H1 (cell line): ENCODE measurements around the gene GPLD1. TPM values are rescaled to one million over a fixed set of nuclear protein-coding genes. Genes with fewer than 3 reads are reported as not detected.

Experiments
- CTCF ChIA-PET: fragments of 300-600 bp; sonication (Branson Sonifier 250); formaldehyde crosslinking; loops from one replicate; lab custom pipeline; 2021; ENCODE audit not compliant: partially characterized antibody; lab: Charles Lee
- POLR2A ChIA-PET: fragments of 300-600 bp; sonication (Branson Sonifier 250); formaldehyde crosslinking; loops from one replicate; lab custom pipeline; 2021; ENCODE audit warnings: inconsistent platforms; ENCODE audit not compliant: partially characterized antibody; lab: Charles Lee
- DNase-seq, 2 experiments: peaks; one replicate each; pipeline versions ENCODE4 v3.0.0 to v3.0.0-alpha.2; 2010 to 2022; ENCODE audit warnings: low spot score in 2 of 2, low read depth in 1 of 2, mixed read lengths in 1 of 2
- FAIRE-seq: peaks from 2 replicates; lab custom pipeline; 2011; peaks lifted over from hg19 to GRCh38; lab: Jason Lieb, UNC
- H2AFZ ChIP-seq: 2 replicates; pipeline ENCODE4 v1.8.1; 2012; ENCODE audit warnings: low read length, inconsistent platforms
- H2AK5ac ChIP-seq: 2 replicates; pipeline ENCODE4 v1.6.1; 2013; ENCODE audit warnings: low read depth, low read length
- H2BK120ac ChIP-seq: replicated peaks from 2 replicates; pipeline ENCODE3; 2013; ENCODE audit warnings: low read depth, low read length, inconsistent platforms
- H2BK12ac ChIP-seq: 2 replicates; pipeline ENCODE4 v1.6.1; 2013; ENCODE audit warnings: low read depth, low read length
- H2BK15ac ChIP-seq: 2 replicates; pipeline ENCODE4 v1.6.1; 2013; ENCODE audit warnings: low read length
- H2BK20ac ChIP-seq: 2 replicates; pipeline ENCODE4 v1.6.1; 2013; ENCODE audit warnings: low read length
- H2BK5ac ChIP-seq: 2 replicates; pipeline ENCODE4 v1.6.1; 2013; ENCODE audit warnings: low read depth, low read length
- H3K14ac ChIP-seq: 2 replicates; pipeline ENCODE4 v1.6.1; 2013; ENCODE audit warnings: inconsistent platforms; ENCODE audit not compliant: insufficient read length
- H3K18ac ChIP-seq: 2 replicates; pipeline ENCODE4 v1.6.1; 2013; ENCODE audit warnings: low read length; ENCODE audit errors: extremely low read depth
- H3K23ac ChIP-seq: 2 replicates; pipeline ENCODE4 v1.6.1; 2013; ENCODE audit warnings: inconsistent platforms; ENCODE audit not compliant: insufficient read length
- H3K23me2 ChIP-seq: 2 replicates; pipeline ENCODE4 v1.6.1; 2013; ENCODE audit warnings: low read depth, low read length
- H3K27ac ChIP-seq: 2 replicates; pipeline ENCODE4 v1.6.1; 2011; ENCODE audit warnings: low read depth, low read length, inconsistent platforms
- H3K27me3 ChIP-seq, 4 experiments: replicated peaks in 1 of 4; 1 replicate in 1 of 4; 2 replicates in 3 of 4; pipeline versions ENCODE4 v1.6.1 to v1.8.1; 2011 to 2013; ENCODE audit warnings: low read length in 3 of 4, mild to moderate bottlenecking in 3 of 4, inconsistent platforms in 2 of 4, mixed read lengths in 2 of 4, moderate library complexity in 1 of 4; ENCODE audit not compliant: control insufficient read depth in 3 of 4, insufficient read depth in 3 of 4; ENCODE audit errors: extremely low read depth in 1 of 4
- H3K36me3 ChIP-seq, 4 experiments: 2 replicates each; pipeline versions ENCODE4 v1.6.1 to v1.8.1; 2011 to 2013; ENCODE audit warnings: mild to moderate bottlenecking in 4 of 4, low read length in 3 of 4, moderate library complexity in 2 of 4, control low read depth in 1 of 4, inconsistent platforms in 1 of 4; ENCODE audit not compliant: insufficient read depth in 4 of 4, control insufficient read depth in 2 of 4
- H3K4ac ChIP-seq: replicated peaks from 2 replicates; pipeline ENCODE3; 2013; ENCODE audit warnings: low read length, low read depth, mixed read lengths, inconsistent platforms; ENCODE audit not compliant: insufficient read length
- H3K4me1 ChIP-seq, 4 experiments: replicated peaks in 1 of 4; 1 replicate in 1 of 4; 2 replicates in 3 of 4; pipeline versions ENCODE4 v1.6.1 to v1.8.1; 2011 to 2013; ENCODE audit warnings: low read length in 3 of 4, inconsistent platforms in 2 of 4, mixed read lengths in 1 of 4; ENCODE audit not compliant: insufficient read depth in 4 of 4, control insufficient read depth in 3 of 4
- H3K4me2 ChIP-seq, 2 experiments: 2 replicates each; pipeline versions ENCODE4 v1.6.1 to v1.8.1; 2011 to 2013; ENCODE audit warnings: low read depth in 2 of 2, low read length in 2 of 2, control low read depth in 1 of 2, inconsistent platforms in 1 of 2, mild to moderate bottlenecking in 1 of 2; ENCODE audit not compliant: insufficient read depth in 1 of 2
- H3K4me3 ChIP-seq, 4 experiments: fragments of 200-600, 300-600 bp in 1 of 4; sonication (generic), shearing (Covaris generic), sonication (Bioruptor Twin) in 1 of 4; 2 replicates each; pipeline versions ENCODE4 v1.5.1 to v1.8.1; 2011 to 2016; ENCODE audit warnings: low read length in 4 of 4, low read depth in 3 of 4, control low read depth in 2 of 4, inconsistent platforms in 2 of 4, mild to moderate bottlenecking in 2 of 4, mixed read lengths in 1 of 4, moderate library complexity in 1 of 4; ENCODE audit not compliant: insufficient read depth in 2 of 4; ENCODE audit errors: extremely low read depth in 1 of 4
- H3K56ac ChIP-seq: replicated peaks from 2 replicates; pipeline ENCODE3; 2013; ENCODE audit warnings: low read depth, mild to moderate bottlenecking, mixed read lengths, low read length, inconsistent platforms; ENCODE audit not compliant: insufficient read length
- H3K79me1 ChIP-seq: 2 replicates; pipeline ENCODE4 v1.6.1; 2013; ENCODE audit warnings: low read depth, low read length, control low read depth
- H3K79me2 ChIP-seq, 2 experiments: 2 replicates each; pipeline versions ENCODE4 v1.6.1 to v1.8.1; 2012 to 2013; ENCODE audit warnings: low read length in 2 of 2, mild to moderate bottlenecking in 2 of 2, inconsistent platforms in 1 of 2; ENCODE audit not compliant: insufficient read depth in 2 of 2, control insufficient read depth in 1 of 2
- H3K9ac ChIP-seq, 4 experiments: replicated peaks in 1 of 4; 1 replicate in 1 of 4; 2 replicates in 3 of 4; pipeline versions ENCODE4 v1.6.1 to v1.8.1; 2011 to 2013; ENCODE audit warnings: low read depth in 3 of 4, low read length in 3 of 4, control low read depth in 2 of 4, mild to moderate bottlenecking in 2 of 4, moderate library complexity in 2 of 4, inconsistent platforms in 1 of 4; ENCODE audit errors: extremely low read depth in 1 of 4
- H3K9me3 ChIP-seq, 2 experiments: 2 replicates each; pipeline versions ENCODE4 v1.6.1 to v1.8.1; 2012 to 2013; ENCODE audit warnings: mild to moderate bottlenecking in 2 of 2, moderate library complexity in 2 of 2, control low read depth in 1 of 2, inconsistent platforms in 1 of 2, low read depth in 1 of 2, low read length in 1 of 2, mixed read lengths in 1 of 2; ENCODE audit not compliant: insufficient read depth in 2 of 2
- H4K20me1 ChIP-seq, 2 experiments: replicated peaks in 1 of 2; 2 replicates each; pipeline versions ENCODE3 to v1.8.1; 2011 to 2013; ENCODE audit warnings: inconsistent platforms in 2 of 2, low read length in 2 of 2, mild to moderate bottlenecking in 1 of 2; ENCODE audit not compliant: insufficient read depth in 2 of 2, control insufficient read depth in 1 of 2
- H4K5ac ChIP-seq: 2 replicates; pipeline ENCODE4 v1.6.1; 2013; ENCODE audit warnings: low read length, low read depth, mixed read lengths, inconsistent platforms; ENCODE audit not compliant: insufficient read length
- H4K8ac ChIP-seq: 2 replicates; pipeline ENCODE4 v1.8.0; 2013; ENCODE audit warnings: mild to moderate bottlenecking, moderate library complexity, low read length, inconsistent platforms; ENCODE audit not compliant: insufficient read depth; ENCODE audit errors: extremely low read depth
- H4K91ac ChIP-seq: replicated peaks from 2 replicates; pipeline ENCODE3; 2013; ENCODE audit warnings: low read length, mixed read lengths, inconsistent platforms; ENCODE audit not compliant: insufficient read length
- CBX8 ChIP-seq: fragments of 300-800, 300-1000 bp; sonication (generic); IDR thresholded peaks from 2 replicates; pipeline ENCODE4 v1.7.1; 2016; ENCODE audit warnings: low read depth, low read length, borderline replicate concordance
- CHD1 ChIP-seq: IDR thresholded peaks from 2 replicates; pipeline ENCODE4 v1.6.1; 2012; ENCODE audit warnings: low read depth, low read length, improper control_type of control experiment
- E2F6 ChIP-seq: IDR thresholded peaks from 2 replicates; pipeline ENCODE4 v1.6.1; 2012; ENCODE audit warnings: inconsistent platforms
- HDAC6 ChIP-seq: IDR thresholded peaks from one replicate; pipeline ENCODE4 v1.7.1; 2012; ENCODE audit warnings: low read depth, mild to moderate bottlenecking, inconsistent platforms, low read length, moderate library complexity
- KDM1A ChIP-seq: fragments of 200-600, 300-600 bp; sonication (generic); IDR thresholded peaks from 2 replicates; pipeline ENCODE4 v1.7.1; 2016; ENCODE audit warnings: mild to moderate bottlenecking, low read length, borderline replicate concordance
- KDM5A ChIP-seq: fragments of 200-600 bp; IDR thresholded peaks from 2 replicates; pipeline ENCODE4 v1.7.1; 2012; ENCODE audit warnings: mild to moderate bottlenecking, low read length, inconsistent platforms, mixed read lengths
- RBBP5 ChIP-seq: IDR thresholded peaks from 2 replicates; pipeline ENCODE4 v1.7.1; 2012; ENCODE audit warnings: low read depth, mild to moderate bottlenecking, inconsistent platforms, low read length, moderate library complexity, borderline replicate concordance
- RXRA ChIP-seq: IDR thresholded peaks from 2 replicates; pipeline ENCODE4 v1.6.1; 2011; ENCODE audit warnings: low read depth, mild to moderate bottlenecking, low read length, moderate library complexity; ENCODE audit not compliant: insufficient read depth
- SAP30 ChIP-seq: fragments of 300-600 bp; sonication (generic); IDR thresholded peaks from 2 replicates; pipeline ENCODE4 v1.7.1; 2012; ENCODE audit warnings: low read length, moderate library complexity, mild to moderate bottlenecking, inconsistent platforms; ENCODE audit not compliant: insufficient read depth, insufficient replicate concordance
- SIRT6 ChIP-seq: IDR thresholded peaks from one replicate; pipeline ENCODE4 v1.7.1; 2012; ENCODE audit warnings: low read length, inconsistent platforms
- SP4 ChIP-seq: IDR thresholded peaks from 2 replicates; pipeline ENCODE4 v1.6.1; 2012; ENCODE audit warnings: low read length, inconsistent platforms
- USF2 ChIP-seq: IDR thresholded peaks from 2 replicates; pipeline ENCODE4 v1.6.1; 2011; ENCODE audit warnings: low read length, improper control_type of control experiment
- YY1 ChIP-seq: IDR thresholded peaks from 2 replicates; pipeline ENCODE4 v1.6.1; 2011; ENCODE audit warnings: low read depth, mild to moderate bottlenecking, low read length
- ZNF274 ChIP-seq: IDR thresholded peaks from 2 replicates; pipeline ENCODE4 v1.7.0; 2012; ENCODE audit warnings: low read length, borderline replicate concordance; ENCODE audit errors: extremely low read depth
- polyA plus RNA-seq, 7 experiments: library from polyadenylated mRNA; depleted of rRNA in 3 of 7; stranded (reverse) in 5 of 7; unstranded in 2 of 7; fragments of >200 nt in 5 of 7; fragments of 200-250 nt in 2 of 7; gene quantifications; 1 replicate in 5 of 7; 2 replicates in 1 of 7; 4 replicates in 1 of 7; pipeline versions ENCODE4 v1.2.1 to v1.2.3, GENCODE V29; 2011 to 2013; ENCODE audit warnings: missing spikeins in 2 of 7, mixed read lengths in 2 of 7
- total RNA-seq: library from RNA; stranded (reverse); fragmentation: NEBNext Ultra II Directional; extraction: Animal tissue kit (Norgen Biotek cat#: 25700); gene quantifications from 2 replicates; pipeline ENCODE4 v1.2.1, GENCODE V29; 2021

The GPLD1 gene
- total and polyA plus RNA-seq, 2 of the 8 experiments (the other 6 are each of a cell fraction or from before 2014, with no cell fraction given): 3.7 to 5.3 TPM

- Histone ChIP-seq H4K8ac (no peak overlapping the region), H2AK5ac (no peak overlapping the region), H2AFZ (no peak overlapping the region), H2BK15ac (no peak overlapping the region), H4K20me1 (no peaks in the 10 kb centered on the region), H3K79me2 (no peaks in the 10 kb centered on the region), H3K36me3 (no peaks in the 10 kb centered on the region), H3K23ac (no peak overlapping the region), H3K27me3 (no peaks in the 10 kb centered on the region), H3K79me1 (no peaks in the 10 kb centered on the region), H3K4me1 (no peaks in the 10 kb centered on the region), H4K5ac (no peak overlapping the region), H3K4ac (no peak overlapping the region), H3K23me2 (no peaks in the 10 kb centered on the region), H3K14ac (no peak overlapping the region), H2BK120ac (no peak overlapping the region), H2BK5ac (no peak overlapping the region), H3K56ac (no peak overlapping the region), H3K9ac (no peak overlapping the region), H2BK12ac (no peak overlapping the region), H3K18ac (no peak overlapping the region), H3K27ac (no peak overlapping the region), H3K4me2 (no peak overlapping the region), H3K4me3 (no peak overlapping the region), H2BK20ac (no peak overlapping the region), H4K91ac (no peak overlapping the region), H3K9me3 (no peaks in the 10 kb centered on the region; a peak in 1 of 4 replicates)
- CTCF ChIA-PET: interaction anchor here (1.1 kb wide), 1 partner anchor 54 kb away, joined by 3 read pairs; no protein-coding TSS in a partner anchor
- no peak for FAIRE-seq
- POLR2A ChIA-PET: no interaction called here
- DNase-seq: no peak
- TF ChIP-seq RBBP5 (no peak), CHD1 (no peak), ZNF274 (no peak), CBX8 (no peak), SIRT6 (no peak), KDM5A (no peak), USF2 (no peak), KDM1A (no peak), YY1 (no peak), HDAC6 (no peak), RXRA (no peak), SAP30 (no peak), E2F6 (no peak), SP4 (no peak)
Observed at GRCh38 chr6:24472181-24472580, 17.2 kb downstream of the GPLD1 start.
